H9 (cell line): ENCODE data around the gene HCAR3. TPM values are rescaled to one million over a fixed set of nuclear protein-coding genes. Genes with fewer than 3 reads are reported as not detected.

ENCODE experiments used
- DNase-seq: peaks from one replicate; pipeline ENCODE4 v3.0.0-alpha.2; 2017
- H2AFZ ChIP-seq: one replicate; pipeline ENCODE4 v1.6.1; 2013; ENCODE audit warnings: mild to moderate bottlenecking, low read length, control low read depth, moderate library complexity
- H2AK5ac ChIP-seq: 2 replicates; pipeline ENCODE4 v1.6.1; 2013; ENCODE audit warnings: low read length, control low read depth, mixed read lengths; ENCODE audit not compliant: insufficient read length
- H2BK120ac ChIP-seq: one replicate; pipeline ENCODE4 v1.6.1; 2013; ENCODE audit warnings: low read depth, mild to moderate bottlenecking, low read length, control low read depth, inconsistent platforms; ENCODE audit not compliant: poor library complexity, severe bottlenecking
- H2BK12ac ChIP-seq: 2 replicates; pipeline ENCODE4 v1.6.1; 2013; ENCODE audit warnings: low read length, control low read depth, mixed read lengths, low read depth; ENCODE audit not compliant: insufficient read length
- H2BK15ac ChIP-seq: 2 replicates; pipeline ENCODE4 v1.6.1; 2013; ENCODE audit warnings: low read depth, low read length, control low read depth
- H2BK20ac ChIP-seq: one replicate; pipeline ENCODE4 v1.6.1; 2013; ENCODE audit warnings: low read depth, mild to moderate bottlenecking, low read length, control low read depth, inconsistent platforms; ENCODE audit not compliant: poor library complexity, severe bottlenecking
- H2BK5ac ChIP-seq: 2 replicates; pipeline ENCODE4 v1.6.1; 2013; ENCODE audit warnings: low read length, control low read depth, mixed read lengths; ENCODE audit not compliant: insufficient read length
- H3K14ac ChIP-seq: 2 replicates; pipeline ENCODE4 v1.6.1; 2013; ENCODE audit warnings: low read length, control low read depth; ENCODE audit not compliant: insufficient read depth
- H3K18ac ChIP-seq: 2 replicates; pipeline ENCODE4 v1.6.1; 2013; ENCODE audit warnings: low read depth, mild to moderate bottlenecking, mixed read lengths, low read length, control low read depth; ENCODE audit not compliant: insufficient read length
- H3K23ac ChIP-seq: 2 replicates; pipeline ENCODE4 v1.6.1; 2013; ENCODE audit warnings: low read length, control low read depth, mixed read lengths, low read depth; ENCODE audit not compliant: insufficient read length
- H3K23me2 ChIP-seq: 2 replicates; pipeline ENCODE4 v1.6.1; 2013; ENCODE audit warnings: low read depth, mild to moderate bottlenecking, mixed read lengths, low read length, control low read depth; ENCODE audit not compliant: insufficient read length, poor library complexity, severe bottlenecking
- H3K27ac ChIP-seq: 2 replicates; pipeline ENCODE4 v1.5.1; 2013; ENCODE audit warnings: low read length, control low read depth, mixed read lengths, low read depth; ENCODE audit not compliant: insufficient read length
- H3K27me3 ChIP-seq: 2 replicates; pipeline ENCODE4 v1.6.1; 2013; ENCODE audit warnings: low read length, control low read depth, inconsistent platforms; ENCODE audit not compliant: insufficient read depth
- H3K4ac ChIP-seq: 2 replicates; pipeline ENCODE4 v1.6.1; 2013; ENCODE audit warnings: low read depth, mild to moderate bottlenecking, control low read depth, inconsistent platforms, low read length, moderate library complexity
- H3K4me1 ChIP-seq: 2 replicates; pipeline ENCODE4 v1.6.1; 2013; ENCODE audit warnings: low read length, control low read depth, inconsistent platforms; ENCODE audit not compliant: insufficient read depth
- H3K4me2 ChIP-seq: 2 replicates; pipeline ENCODE4 v1.6.1; 2013; ENCODE audit warnings: low read length, control low read depth, mixed read lengths; ENCODE audit not compliant: insufficient read length, insufficient read depth
- H3K56ac ChIP-seq: 2 replicates; pipeline ENCODE4 v1.6.1; 2013; ENCODE audit warnings: low read depth, mild to moderate bottlenecking, mixed read lengths, low read length, control low read depth; ENCODE audit not compliant: insufficient read length
- H3K79me1 ChIP-seq: 2 replicates; pipeline ENCODE4 v1.6.1; 2013; ENCODE audit warnings: low read depth, mild to moderate bottlenecking, moderate library complexity, low read length, control low read depth, inconsistent platforms; ENCODE audit not compliant: insufficient read depth, poor library complexity, severe bottlenecking
- H3K79me2 ChIP-seq: 2 replicates; pipeline ENCODE4 v1.6.1; 2013; ENCODE audit warnings: low read length, control low read depth, inconsistent platforms; ENCODE audit not compliant: insufficient read depth
- H3K9ac ChIP-seq: 2 replicates; pipeline ENCODE4 v1.6.1; 2013; ENCODE audit warnings: low read length, control low read depth, mixed read lengths; ENCODE audit not compliant: insufficient read length; ENCODE audit errors: extremely low read depth
- H3K9me3 ChIP-seq: one replicate; pipeline ENCODE4 v1.6.1; 2013; ENCODE audit warnings: low read depth, low read length, inconsistent platforms; ENCODE audit not compliant: control insufficient read depth
- H3T11ph ChIP-seq: one replicate; pipeline ENCODE4 v1.6.1; 2013; ENCODE audit warnings: mild to moderate bottlenecking, low read length, control low read depth, inconsistent platforms
- H4K20me1 ChIP-seq: one replicate; pipeline ENCODE4 v1.6.1; 2013; ENCODE audit not compliant: control insufficient read depth, insufficient read length, insufficient read depth
- H4K5ac ChIP-seq: 2 replicates; pipeline ENCODE4 v1.6.1; 2013; ENCODE audit warnings: low read depth, mild to moderate bottlenecking, mixed read lengths, low read length, control low read depth; ENCODE audit not compliant: insufficient read length
- H4K8ac ChIP-seq: replicated peaks from 2 replicates; pipeline ENCODE4 v1.6.1; 2013; ENCODE audit warnings: low read length, control low read depth, mixed read lengths, low read depth; ENCODE audit not compliant: insufficient read length
- H4K91ac ChIP-seq: 2 replicates; pipeline ENCODE4 v1.6.1; 2013; ENCODE audit warnings: low read depth, mild to moderate bottlenecking, moderate library complexity, mixed read lengths, low read length, control low read depth; ENCODE audit not compliant: insufficient read length
- H3K27ac Mint-ChIP-seq, 3 experiments: 2 replicates in 2 of 3; 3 replicates in 1 of 3; pipeline ENCODE4 v1.8.0; 2020 to 2021; ENCODE audit warnings: mixed read lengths in 3 of 3, mild to moderate bottlenecking in 1 of 3, moderate library complexity in 1 of 3
- H3K27me3 Mint-ChIP-seq: 2 replicates; pipeline ENCODE4 v1.8.0; 2021; ENCODE audit warnings: low read depth, mild to moderate bottlenecking, moderate library complexity, mixed read lengths
- H3K36me3 Mint-ChIP-seq, 3 experiments: 2 replicates in 2 of 3; 3 replicates in 1 of 3; pipeline ENCODE4 v1.8.0; 2020 to 2021; ENCODE audit warnings: low read depth in 3 of 3, mixed read lengths in 3 of 3; ENCODE audit not compliant: insufficient read depth in 1 of 3
- H3K4me1 Mint-ChIP-seq, 2 experiments: 2 replicates each; pipeline ENCODE4 v1.8.0; 2020; ENCODE audit warnings: mixed read lengths in 2 of 2
- H3K4me3 Mint-ChIP-seq, 2 experiments: 2 replicates in 1 of 2; 3 replicates in 1 of 2; pipeline ENCODE4 v1.8.0; 2020 to 2021; ENCODE audit warnings: mild to moderate bottlenecking in 2 of 2, mixed read lengths in 2 of 2, moderate library complexity in 1 of 2
- H3K9me3 Mint-ChIP-seq, 2 experiments: 2 replicates in 1 of 2; 3 replicates in 1 of 2; pipeline ENCODE4 v1.8.0; 2020; ENCODE audit warnings: mild to moderate bottlenecking in 2 of 2, mixed read lengths in 2 of 2, moderate library complexity in 1 of 2
- CTCF ChIP-seq: fragments of 200-600 bp; sonication (generic); conservative IDR thresholded peaks from 3 replicates; pipeline ENCODE4 v1.8.0; 2021; ENCODE audit warnings: antibody characterized with exemption, mild to moderate bottlenecking
- WGBS: extraction: QIAGEN DNeasy Blood & Tissue Kit; methylation state at CpG from one replicate; pipeline ENCODE4 v1.1.7; 2013; ENCODE audit warnings: missing lambda C conversion rate, low lambda C conversion rate, mixed read lengths; ENCODE audit not compliant: insufficient read length; ENCODE audit errors: extremely low coverage; 5-methylcytosine and 5-hydroxymethylcytosine counted together
- total RNA-seq: library from RNA; stranded (reverse); gene quantifications from 2 replicates; pipeline ENCODE4 v1.2.1, GENCODE V29; 2021

Gene HCAR3
- total RNA-seq, 1 experiment from 2014 or later: not detected

GRCh38 chr12:122753319-122753650, 36.7 kb upstream of the HCAR3 start:
- H3K4me1 Mint-ChIP-seq: peaks cover 32 to 34% of the 10 kb centered on the region in 2 experiments
- Histone ChIP-seq H2BK5ac (no peak overlapping the region), H3K56ac (peak overlapping the region; percentile 57), H3K27me3 (no peaks in the 10 kb centered on the region), H3K23me2 (peaks cover 5% of the 10 kb centered on the region), H3K14ac (peak overlapping the region; percentile 96), H2BK20ac (no peak overlapping the region), H2BK12ac (no peak overlapping the region), H3K27ac (no peak overlapping the region), H3K4me1 (no peaks in the 10 kb centered on the region), H3K18ac (peak overlapping the region; percentile 6), H3K4ac (no peak overlapping the region), H3K9me3 (no peaks in the 10 kb centered on the region), H3K4me2 (peak overlapping the region; percentile 99), H3K9ac (peak overlapping the region; percentile 99), H3K79me1 (peaks cover 4% of the 10 kb centered on the region), H4K91ac (no peak overlapping the region), H2AFZ (no peak overlapping the region), H4K20me1 (no peaks in the 10 kb centered on the region), H4K5ac (no peak overlapping the region), H2BK120ac (no peak overlapping the region), H3T11ph (no peak overlapping the region), H3K79me2 (peaks cover 7% of the 10 kb centered on the region; the same call in 1 of the 2 replicates), H3K23ac (no peak overlapping the region), H4K8ac (no peak overlapping the region), H2BK15ac (no peak overlapping the region), H2AK5ac (no peak overlapping the region)
- no peak for DNase-seq
- no peaks in the 10 kb centered on the region; a peak in 1 of 5 replicates for H3K9me3 Mint-ChIP-seq
- TF ChIP-seq CTCF: no peak
- peak overlapping the region; percentile 86 to 93 (median 88) for H3K27ac Mint-ChIP-seq
- H3K4me3 Mint-ChIP-seq: peak overlapping the region; percentile 90 to 97
- H3K27me3 Mint-ChIP-seq: no peaks in the 10 kb centered on the region
- WGBS: no CpG with 5 or more reads among the region's 5 CpGs
- H3K36me3 Mint-ChIP-seq: peaks cover 33 to 59% (median 51%) of the 10 kb centered on the region in 3 experiments; a peak in 6 of 7 replicates
